Karpas-422 (cell line): ENCODE results near the gene HDAC10. TPM values are rescaled to one million over a fixed set of nuclear protein-coding genes. Genes with fewer than 3 reads are reported as not detected.

Experiments
- DNase-seq: peaks from one replicate; pipeline ENCODE4 v3.0.0-alpha.2; 2015
- H2AFZ ChIP-seq: fragments of 200-600 bp; sonication (generic); 2 replicates; pipeline ENCODE4 v1.6.1; 2014; ENCODE audit warnings: antibody characterized with exemption, low read length, mixed read lengths
- H3K27ac ChIP-seq: fragments of 200-600 bp; sonication (generic); 2 replicates; pipeline ENCODE4 v1.5.1; 2014; ENCODE audit warnings: mild to moderate bottlenecking, low read length, moderate library complexity
- H3K27me3 ChIP-seq: fragments of 200-600 bp; sonication (generic); 2 replicates; pipeline ENCODE4 v1.6.1; 2014; ENCODE audit warnings: low read length, mixed read lengths
- H3K36me3 ChIP-seq: fragments of 200-600 bp; sonication (generic); 2 replicates; pipeline ENCODE4 v1.6.1; 2014; ENCODE audit warnings: low read length, mixed read lengths; ENCODE audit not compliant: insufficient read depth
- H3K4me1 ChIP-seq: fragments of 200-600 bp; sonication (generic); 2 replicates; pipeline ENCODE4 v1.6.1; 2014; ENCODE audit warnings: mild to moderate bottlenecking, low read length, mixed read lengths
- H3K4me2 ChIP-seq: fragments of 200-600 bp; sonication (generic); 2 replicates; pipeline ENCODE4 v1.6.1; 2014; ENCODE audit warnings: low read length, low read depth, mild to moderate bottlenecking; ENCODE audit not compliant: poor library complexity, severe bottlenecking
- H3K4me3 ChIP-seq: fragments of 200-600 bp; sonication (generic); 2 replicates; pipeline ENCODE4 v1.5.1; 2014; ENCODE audit warnings: mild to moderate bottlenecking, antibody characterized with exemption, low read length, mixed read lengths
- H3K79me2 ChIP-seq: fragments of 200-600 bp; sonication (generic); 2 replicates; pipeline ENCODE4 v1.6.1; 2014; ENCODE audit warnings: mild to moderate bottlenecking, low read length, mixed read lengths
- H3K9ac ChIP-seq: fragments of 200-600 bp; sonication (generic); 2 replicates; pipeline ENCODE4 v1.6.0; 2014; ENCODE audit warnings: low read length
- H3K9me2 ChIP-seq: fragments of 200-600 bp; sonication (generic), shearing (Covaris generic); replicated peaks from 2 replicates; pipeline ENCODE4 v1.6.0; 2014; ENCODE audit warnings: mild to moderate bottlenecking, low read length, moderate library complexity; ENCODE audit not compliant: insufficient read depth
- H3K9me3 ChIP-seq: fragments of 300-700, 200-600 bp; sonication (generic); 2 replicates; pipeline ENCODE4 v1.6.1; 2014; ENCODE audit warnings: low read length, mixed read lengths
- H4K20me1 ChIP-seq: fragments of 200-600 bp; sonication (generic); 2 replicates; pipeline ENCODE4 v1.6.1; 2014; ENCODE audit warnings: mild to moderate bottlenecking, antibody characterized with exemption, low read length, low read depth; ENCODE audit not compliant: insufficient read depth
- total RNA-seq: library from RNA; depleted of rRNA; stranded (reverse); fragments of >200 nt; shearing (Covaris generic); gene quantifications from 2 replicates; pipeline ENCODE4 v1.2.3, GENCODE V29; 2014; ENCODE audit warnings: low replicate concordance

The HDAC10 gene
- total RNA-seq, 1 experiment from 2014 or later: 42.3 TPM

DNA sequence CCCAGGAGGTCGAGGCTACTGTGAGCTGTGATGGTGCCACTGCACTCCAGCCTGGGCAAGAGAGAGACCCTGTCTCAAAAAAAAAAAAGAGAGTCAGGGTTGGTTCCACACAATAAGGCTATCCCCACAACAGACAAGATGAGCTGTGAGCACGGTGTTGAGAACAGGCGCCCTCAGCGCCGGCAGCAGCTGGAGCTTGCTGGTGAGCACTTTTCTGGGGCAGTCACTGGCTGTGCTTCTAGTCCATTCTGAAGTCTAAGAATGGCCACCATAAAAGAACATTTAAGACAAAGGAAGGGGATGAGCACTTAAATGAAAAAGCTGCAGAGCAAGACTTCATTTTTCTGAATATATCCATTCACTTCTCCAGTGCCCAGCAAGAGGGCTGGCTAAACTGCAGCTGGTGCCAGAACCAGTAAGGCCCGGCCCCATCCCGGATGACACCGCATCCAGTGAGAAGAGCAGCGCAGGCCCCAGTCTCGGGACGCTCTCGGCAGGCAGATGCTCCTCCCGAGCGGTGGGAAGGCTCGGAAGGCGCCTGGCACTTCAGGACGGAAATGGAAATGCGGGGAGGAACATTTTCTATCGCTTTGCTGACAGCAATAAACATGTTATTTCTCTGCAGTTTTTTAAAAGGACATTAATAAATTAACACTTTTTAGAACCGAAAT, 18.4 kb downstream of the HDAC10 start:
- Histone ChIP-seq H3K36me3 (peaks cover 5% of the 10 kb centered on the region; the same call in 1 of the 2 replicates), H3K9me3 (no peaks in the 10 kb centered on the region), H4K20me1 (peaks cover 18% of the 10 kb centered on the region), H3K4me2 (no peak overlapping the region), H2AFZ (no peak overlapping the region), H3K27ac (no peak overlapping the region), H3K9ac (no peak overlapping the region), H3K4me3 (no peak overlapping the region), H3K79me2 (peaks cover 29% of the 10 kb centered on the region), H3K9me2 (no peaks in the 10 kb centered on the region), H3K27me3 (no peaks in the 10 kb centered on the region), H3K4me1 (no peaks in the 10 kb centered on the region)
- no peak for DNase-seq

DNA sequence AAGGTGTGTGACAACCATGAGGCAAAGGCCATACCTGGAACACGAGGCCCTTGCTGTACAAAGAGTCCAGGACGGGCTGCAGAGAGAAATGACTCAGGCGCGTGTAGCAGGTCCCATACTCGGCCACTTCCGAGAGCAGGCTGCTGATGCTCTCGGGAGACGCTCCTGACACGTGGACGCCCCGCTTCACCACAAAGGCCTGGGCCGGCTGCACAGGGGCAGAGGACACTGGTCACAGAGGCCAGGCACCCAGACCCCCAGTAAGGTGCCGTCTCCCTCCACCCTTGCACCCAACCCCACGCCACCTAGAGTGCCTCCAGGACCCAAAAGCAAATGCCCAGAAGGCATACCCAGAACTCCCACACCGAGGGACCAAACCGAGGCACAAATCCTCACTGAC, 21.7 kb downstream of the HDAC10 start:
- Histone ChIP-seq H3K27ac (no peak overlapping the region), H3K36me3 (no peaks in the 10 kb centered on the region; the same call in 1 of the 2 replicates)
- DNase-seq: no peak

DNA sequence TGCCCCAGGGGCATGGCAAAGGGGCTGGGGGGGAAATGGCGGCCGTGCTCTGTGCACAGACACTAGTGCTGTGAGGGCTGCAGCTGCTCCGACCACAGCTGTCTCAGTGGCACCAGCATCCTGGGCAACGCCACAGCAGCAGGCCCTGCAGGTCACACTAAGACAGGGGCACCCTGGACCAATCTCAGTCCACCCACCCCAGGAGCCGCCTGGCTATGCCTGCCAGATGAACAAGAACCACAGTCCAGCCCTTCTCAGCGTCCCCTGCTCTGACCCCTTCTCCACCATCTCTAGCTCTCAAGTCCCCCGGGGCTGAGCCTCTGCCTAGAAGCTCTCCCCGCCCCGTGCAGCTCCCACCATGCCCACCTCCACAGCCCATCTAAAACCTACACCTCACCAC, 22.7 kb downstream of the HDAC10 start:
- Histone ChIP-seq H3K79me2 (no peaks in the 10 kb centered on the region), H3K36me3 (no peaks in the 10 kb centered on the region; the same call in 1 of the 2 replicates), H4K20me1 (no peaks in the 10 kb centered on the region), H3K9me2 (no peaks in the 10 kb centered on the region), H3K27me3 (no peaks in the 10 kb centered on the region), H3K27ac (no peak overlapping the region), H3K9ac (no peak overlapping the region), H3K9me3 (no peaks in the 10 kb centered on the region), H2AFZ (no peak overlapping the region), H3K4me2 (no peak overlapping the region), H3K4me3 (no peak overlapping the region), H3K4me1 (no peaks in the 10 kb centered on the region)
- DNase-seq: no peak

More for the DNA sequence above, 21.7 kb downstream of the HDAC10 start:
- H3K9ac ChIP-seq: no peak overlapping the region
- H3K27me3 ChIP-seq: no peaks in the 10 kb centered on the region
- no peak overlapping the region for H3K4me3 ChIP-seq
- H3K4me2 ChIP-seq: no peak overlapping the region
- no peaks in the 10 kb centered on the region for H3K4me1 ChIP-seq
- H4K20me1 ChIP-seq: 0 out of 2 replicates have a peak, but pooled peaks cover 8% of the 10 kb centered on the region
- peaks cover 3% of the 10 kb centered on the region for H3K79me2 ChIP-seq
- H2AFZ ChIP-seq: no peak overlapping the region
- H3K9me2 ChIP-seq: no peaks in the 10 kb centered on the region
- no peaks in the 10 kb centered on the region for H3K9me3 ChIP-seq

DNA sequence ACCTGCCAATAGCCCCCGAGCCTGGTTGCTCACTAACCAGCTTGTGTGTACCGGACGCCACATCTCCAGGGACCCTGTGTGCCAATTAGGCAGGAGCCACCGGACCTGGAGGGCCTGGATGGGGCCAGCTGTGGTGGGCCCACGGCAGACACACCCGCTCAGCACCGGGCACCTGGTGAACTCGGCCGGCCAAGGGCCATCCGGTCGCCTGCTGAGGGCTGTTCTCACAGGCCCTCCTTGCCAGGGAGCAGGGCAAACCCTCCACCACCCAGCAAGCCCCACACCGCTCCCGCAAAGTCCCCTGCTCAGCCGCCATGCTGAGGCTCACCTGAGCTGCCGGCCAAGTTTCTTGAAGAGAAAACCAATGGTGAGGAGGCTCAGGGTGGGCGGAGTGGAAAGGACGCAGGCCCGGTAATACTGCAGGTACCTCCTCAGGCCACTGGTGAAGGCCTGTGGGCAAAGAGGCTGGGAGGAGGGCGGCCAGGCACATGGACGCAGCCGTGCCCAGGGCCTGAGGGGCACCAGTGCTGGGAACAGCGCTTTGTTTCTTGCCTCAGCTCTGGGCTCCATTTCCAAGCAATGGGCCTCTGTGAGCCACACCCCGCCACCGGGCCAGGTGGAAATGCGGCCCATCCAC, 23.4 kb downstream of the HDAC10 start:
- Histone ChIP-seq H3K27ac (no peak overlapping the region), H4K20me1 (no peaks in the 10 kb centered on the region), H3K4me3 (no peak overlapping the region), H3K9me2 (no peaks in the 10 kb centered on the region), H3K36me3 (no peaks in the 10 kb centered on the region; the same call in 1 of the 2 replicates), H2AFZ (no peak overlapping the region), H3K9me3 (no peaks in the 10 kb centered on the region), H3K27me3 (no peaks in the 10 kb centered on the region), H3K9ac (no peak overlapping the region), H3K4me1 (no peaks in the 10 kb centered on the region), H3K79me2 (no peaks in the 10 kb centered on the region), H3K4me2 (no peak overlapping the region)
- DNase-seq: no peak

DNA sequence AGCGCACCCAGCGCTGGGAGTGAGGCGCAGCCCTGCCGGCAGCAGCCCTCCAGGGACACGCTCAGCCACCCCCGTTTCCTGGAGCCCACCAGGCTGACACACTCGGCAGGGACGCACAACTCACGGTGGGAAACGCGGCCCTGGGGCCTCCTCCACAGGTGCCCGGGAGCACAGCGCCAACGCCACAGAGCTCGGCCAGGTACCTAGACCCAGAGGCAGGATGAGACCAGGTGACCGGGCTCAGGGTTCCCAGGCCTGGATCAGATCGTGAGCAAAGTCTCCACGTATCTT, 24.2 kb downstream of the HDAC10 start:
- H2AFZ ChIP-seq: no peak overlapping the region
- no peak overlapping the region for H3K27ac ChIP-seq
- H3K4me2 ChIP-seq: no peak overlapping the region
- no peaks in the 10 kb centered on the region for H3K9me3 ChIP-seq
- no peaks in the 10 kb centered on the region for H3K9me2 ChIP-seq
- no peak overlapping the region for H3K9ac ChIP-seq
- no peaks in the 10 kb centered on the region for H3K79me2 ChIP-seq
- H4K20me1 ChIP-seq: no peaks in the 10 kb centered on the region
- DNase-seq: no peak
- no peaks in the 10 kb centered on the region for H3K4me1 ChIP-seq
- no peaks in the 10 kb centered on the region; the same call in 1 of the 2 replicates for H3K36me3 ChIP-seq
- H3K4me3 ChIP-seq: no peak overlapping the region
- no peaks in the 10 kb centered on the region for H3K27me3 ChIP-seq

DNA sequence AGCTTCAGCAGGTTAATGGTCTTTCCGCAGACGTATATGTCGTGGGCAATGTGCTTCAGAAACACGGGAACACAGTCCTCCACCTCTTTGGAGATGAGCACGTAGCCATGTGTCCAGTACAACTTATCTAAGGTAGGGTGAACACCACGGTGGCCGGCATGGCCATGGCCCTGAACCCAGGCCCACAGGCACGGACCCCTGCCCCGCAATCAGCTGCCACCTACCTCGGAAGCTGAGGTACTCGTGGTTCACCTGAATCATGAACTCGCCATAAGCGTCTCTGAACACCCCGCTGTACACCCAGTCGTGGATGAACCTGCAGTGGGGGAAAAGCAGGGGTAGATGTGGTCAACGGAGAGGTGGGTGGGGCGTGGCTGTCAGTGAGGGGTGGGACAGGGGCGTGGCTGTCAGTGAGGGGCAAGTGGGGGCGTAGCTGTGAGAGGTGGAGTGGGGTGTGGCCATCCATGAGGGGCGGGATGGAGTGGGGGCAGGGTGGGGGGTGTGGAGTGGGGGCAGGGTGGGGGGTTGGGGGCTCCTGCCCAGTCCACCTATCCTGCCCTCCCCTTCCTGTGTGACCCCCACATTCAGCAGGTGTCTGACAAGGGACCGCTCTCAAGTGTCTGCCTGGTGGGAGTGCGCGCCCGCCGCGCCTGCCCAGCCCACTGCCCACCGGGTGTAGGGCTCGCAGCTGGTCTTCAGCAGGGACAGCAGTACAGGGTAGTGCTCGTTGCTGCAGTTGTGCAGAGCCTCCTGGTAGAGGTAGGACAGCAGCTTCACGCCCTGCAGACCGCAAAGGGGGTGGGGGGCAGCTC, 24.8 kb downstream of the HDAC10 start:
- H3K27ac ChIP-seq: no peak overlapping the region
- no peak overlapping the region for H3K4me3 ChIP-seq
- no peaks in the 10 kb centered on the region for H4K20me1 ChIP-seq
- H3K9ac ChIP-seq: no peak overlapping the region
- DNase-seq: no peak
- H3K36me3 ChIP-seq: peaks cover under 1% of the 10 kb centered on the region; the same call in 1 of the 2 replicates
- no peaks in the 10 kb centered on the region for H3K27me3 ChIP-seq
- H3K9me2 ChIP-seq: no peaks in the 10 kb centered on the region
- H3K79me2 ChIP-seq: no peaks in the 10 kb centered on the region
- no peak overlapping the region for H3K4me2 ChIP-seq
- H3K4me1 ChIP-seq: no peaks in the 10 kb centered on the region
- no peaks in the 10 kb centered on the region for H3K9me3 ChIP-seq
- H2AFZ ChIP-seq: no peak overlapping the region

DNA sequence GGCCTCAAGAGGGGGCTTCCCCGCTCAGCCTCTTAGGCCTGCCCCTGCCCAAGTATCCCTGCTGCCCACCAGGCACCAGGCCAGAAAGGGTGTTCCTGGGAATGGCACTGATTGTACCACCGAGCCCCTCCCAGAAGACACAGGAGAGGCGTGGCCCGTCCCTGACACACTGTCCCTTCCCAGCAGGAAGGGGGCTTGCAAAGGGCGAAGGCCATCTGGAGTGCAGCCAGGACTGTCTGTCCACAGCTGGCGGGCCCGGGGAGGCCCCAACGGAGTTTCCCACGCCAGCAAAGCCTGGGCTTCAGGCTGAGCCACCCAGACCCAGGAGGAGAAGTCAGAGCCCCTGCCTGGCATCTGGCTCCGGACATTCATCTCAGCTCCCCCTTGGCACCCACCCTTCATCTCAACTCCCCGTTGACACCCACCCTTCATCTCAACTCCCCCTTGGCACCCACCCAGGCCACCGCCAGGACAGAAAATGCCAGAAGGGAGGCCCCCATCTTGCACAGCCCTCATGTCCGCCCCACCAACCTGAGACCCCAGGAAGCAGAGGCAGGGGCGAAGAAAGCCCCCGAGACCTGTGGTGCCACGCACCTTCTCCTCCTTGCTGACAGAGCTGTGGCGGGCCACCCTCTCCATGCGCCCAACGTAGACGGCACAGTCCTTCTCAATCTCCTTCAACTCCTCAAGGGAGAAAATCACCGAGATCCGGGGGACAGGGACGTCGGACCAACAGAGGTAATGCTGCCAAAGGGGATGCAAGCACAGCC, 25.7 kb downstream of the HDAC10 start:
- Histone ChIP-seq H3K9me3 (no peaks in the 10 kb centered on the region), H3K27ac (no peak overlapping the region), H3K79me2 (no peaks in the 10 kb centered on the region), H2AFZ (no peak overlapping the region), H3K9me2 (no peaks in the 10 kb centered on the region), H3K27me3 (no peaks in the 10 kb centered on the region), H3K4me2 (no peak overlapping the region), H3K9ac (no peak overlapping the region), H4K20me1 (no peaks in the 10 kb centered on the region), H3K4me3 (no peak overlapping the region), H3K36me3 (peaks cover 6% of the 10 kb centered on the region), H3K4me1 (no peaks in the 10 kb centered on the region)
- no peak for DNase-seq

DNA sequence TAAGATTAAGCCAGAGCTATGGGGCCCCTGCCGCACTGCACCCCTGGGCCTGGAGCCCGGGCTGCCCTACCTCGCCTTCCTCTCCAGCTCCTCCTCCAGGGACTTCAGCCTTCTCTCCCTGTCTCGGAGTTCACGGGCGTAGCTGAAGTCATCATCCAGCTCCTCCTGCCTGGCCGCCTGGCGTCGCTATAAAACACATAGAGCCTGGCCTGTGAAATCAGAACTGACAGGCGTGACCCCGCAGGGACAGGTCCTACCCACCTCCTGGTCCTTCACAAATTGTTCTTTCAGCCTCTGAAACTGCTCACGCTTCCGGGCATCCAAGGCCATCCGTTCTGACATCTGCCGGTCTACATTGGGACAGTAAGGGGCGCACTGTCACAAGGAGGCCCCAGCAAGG, 27.0 kb downstream of the HDAC10 start:
- H3K9me3 ChIP-seq: no peaks in the 10 kb centered on the region

More for the DNA sequence above, 27.0 kb downstream of the HDAC10 start:
- Histone ChIP-seq H4K20me1 (no peaks in the 10 kb centered on the region), H3K27me3 (no peaks in the 10 kb centered on the region), H3K36me3 (peaks cover 6% of the 10 kb centered on the region), H3K27ac (no peak overlapping the region), H3K4me1 (no peaks in the 10 kb centered on the region), H3K9ac (no peak overlapping the region), H3K9me2 (no peaks in the 10 kb centered on the region), H3K4me3 (no peak overlapping the region), H3K4me2 (no peak overlapping the region), H3K79me2 (no peaks in the 10 kb centered on the region), H2AFZ (no peak overlapping the region)
- no peak for DNase-seq
